Measurements from ENCODE around the gene SLC7A10.

DNA sequence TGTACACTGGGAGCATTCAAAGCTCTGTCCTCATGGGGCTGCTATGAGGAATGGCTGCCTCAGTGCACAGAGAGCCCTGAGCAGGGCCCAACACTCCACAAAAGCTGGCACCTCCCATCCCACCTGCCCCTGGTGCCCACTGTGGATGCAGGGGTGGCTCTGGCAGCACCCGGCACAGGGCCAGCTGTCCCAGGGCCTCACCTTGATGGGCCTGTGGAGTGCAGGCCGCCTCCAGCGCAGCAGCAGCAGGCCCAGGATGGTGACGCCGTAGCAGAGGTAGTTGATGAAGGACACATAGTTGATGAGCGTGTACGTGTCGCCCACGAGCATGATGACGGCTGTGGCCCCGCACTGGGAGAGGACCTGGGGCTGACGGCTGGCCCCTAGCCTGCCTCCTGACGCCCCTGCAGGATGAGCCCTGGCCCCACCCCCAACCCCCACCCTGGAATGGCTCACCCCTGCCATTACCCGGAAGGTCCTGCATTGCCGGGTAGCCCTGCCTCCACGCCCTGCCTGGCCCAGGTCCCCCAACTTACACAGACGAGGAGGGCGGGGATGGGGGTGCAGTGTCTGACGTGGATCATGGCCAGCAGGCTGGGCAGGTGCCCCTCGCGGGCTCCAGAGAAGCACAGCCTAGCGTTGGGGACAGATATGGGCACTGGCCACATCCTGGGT lies 15.2 kb downstream of the SLC7A10 start:
- no peak for TF ChIP-seq CTCF (conservative IDR thresholded peaks at IDR 0.05 in 1 of 2, IDR thresholded peaks at IDR 0.05 in 1 of 2; ENCODE audit: low read depth in 1 of 2, low read length in 2 of 2)
- TF ChIP-seq EZH2 (IDR thresholded peaks at IDR 0.05; ENCODE audit: low read length, missing control alignments) = no peak

Measured in fibroblast of lung (primary cell).